SJSA1 (cell line): ENCODE measurements around the gene ERC2. TPM values are rescaled to one million over a fixed set of nuclear protein-coding genes. Genes with fewer than 3 reads are reported as not detected.
A peak's percentile ranks its signal among the peaks of the same experiment; 100 is the strongest.

ENCODE experiments used
- DNase-seq, 2 experiments: peaks; one replicate each; pipeline ENCODE4 v3.0.0-alpha.2; 2015 to 2020; ENCODE audit warnings: low spot score in 2 of 2, low read depth in 1 of 2
- H3K27ac ChIP-seq: fragments of 250-450 bp; sonication (Bioruptor Pico); 2 replicates; pipeline ENCODE4 v1.5.1; 2020; ENCODE audit warnings: mild to moderate bottlenecking, moderate library complexity
- H3K27me3 ChIP-seq: fragments of 250-450 bp; sonication (Bioruptor Pico); replicated peaks from 2 replicates; pipeline ENCODE4 v1.5.1; 2020; ENCODE audit warnings: mild to moderate bottlenecking, moderate library complexity
- H3K36me3 ChIP-seq: fragments of 250-450 bp; sonication (Bioruptor Pico); 2 replicates; pipeline ENCODE4 v1.5.1; 2020; ENCODE audit warnings: mild to moderate bottlenecking
- H3K4me1 ChIP-seq: fragments of 250-450 bp; sonication (Bioruptor Pico); replicated peaks from 2 replicates; pipeline ENCODE4 v1.6.1; 2021; ENCODE audit warnings: mild to moderate bottlenecking
- H3K4me3 ChIP-seq: fragments of 250-450 bp; sonication (Bioruptor Pico); 2 replicates; pipeline ENCODE4 v1.5.1; 2020; ENCODE audit warnings: mild to moderate bottlenecking
- H3K9me3 ChIP-seq: fragments of 250-450 bp; sonication (Bioruptor Pico); replicated peaks from 2 replicates; pipeline ENCODE4 v1.5.1; 2020; ENCODE audit warnings: mild to moderate bottlenecking
- total RNA-seq: library from RNA; depleted of rRNA; stranded (reverse); fragments of >200 nt; shearing (Covaris generic); gene quantifications from 2 replicates; pipeline ENCODE4 v1.2.3, GENCODE V29; 2014

Gene ERC2
- total RNA-seq, 1 experiment from 2014 or later: 0.13 TPM

DNA sequence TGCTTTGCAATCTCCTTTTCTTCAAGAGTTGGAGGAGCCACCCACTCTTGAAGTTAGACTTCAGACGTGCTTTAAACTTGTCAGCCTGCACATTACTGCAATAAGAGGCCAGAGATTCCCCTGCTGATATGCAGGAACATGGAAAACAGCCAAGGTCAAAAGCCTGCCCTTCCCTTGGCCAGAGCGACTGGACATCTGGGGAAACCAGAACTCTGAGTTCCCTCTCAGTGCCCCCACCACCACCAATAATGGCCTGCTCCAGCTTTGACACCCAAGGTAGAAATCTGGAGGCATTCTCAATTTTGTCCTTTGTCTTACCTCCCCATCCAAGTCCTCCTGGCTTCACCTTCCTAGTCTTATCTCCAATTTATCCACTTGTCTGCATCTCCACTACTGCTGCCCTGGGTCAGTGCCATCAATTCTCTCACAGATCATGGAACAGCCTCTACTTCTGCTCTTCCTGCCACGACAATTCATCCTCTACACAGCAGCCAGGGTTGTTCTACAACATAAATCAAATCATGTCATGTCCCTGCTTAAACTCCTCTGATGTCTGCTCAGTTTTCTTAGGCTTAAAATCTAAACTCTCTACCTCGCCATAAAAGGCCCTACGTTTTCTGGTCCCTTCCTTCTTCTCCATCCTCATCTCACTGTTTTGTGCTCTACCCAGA, 789.6 kb downstream of the ERC2 start:
- H3K27ac ChIP-seq: no peak overlapping the region
- H3K27me3 ChIP-seq: no peaks in the 10 kb centered on the region
- DNase-seq: no peak
- H3K9me3 ChIP-seq: no peaks in the 10 kb centered on the region
- H3K36me3 ChIP-seq: no peaks in the 10 kb centered on the region
- no peak overlapping the region for H3K4me3 ChIP-seq
- H3K4me1 ChIP-seq: no peaks in the 10 kb centered on the region

DNA sequence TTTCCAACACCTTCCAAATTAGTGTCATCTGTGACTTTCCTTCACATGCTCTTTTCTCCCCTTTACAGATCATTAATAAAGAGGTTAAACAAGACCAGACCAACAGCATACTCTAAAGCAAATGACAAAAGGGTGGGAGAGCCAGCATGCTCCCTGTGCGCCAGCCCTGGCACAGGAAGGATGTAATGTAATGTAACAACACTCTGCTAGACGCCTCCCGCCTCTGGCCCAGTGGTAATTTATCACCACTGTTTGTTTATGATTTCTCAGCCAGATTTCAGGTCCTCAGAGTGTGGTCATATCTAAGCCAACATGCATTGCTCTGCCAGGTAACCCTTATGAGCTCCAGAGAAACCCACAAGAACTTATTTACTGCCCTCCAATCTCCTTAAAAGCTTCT, 791.6 kb downstream of the ERC2 start:
- no peaks in the 10 kb centered on the region for H3K9me3 ChIP-seq
- no peaks in the 10 kb centered on the region for H3K4me1 ChIP-seq
- no peak overlapping the region for H3K27ac ChIP-seq
- DNase-seq: no peak
- H3K4me3 ChIP-seq: no peak overlapping the region
- H3K36me3 ChIP-seq: no peaks in the 10 kb centered on the region
- H3K27me3 ChIP-seq: no peaks in the 10 kb centered on the region

DNA sequence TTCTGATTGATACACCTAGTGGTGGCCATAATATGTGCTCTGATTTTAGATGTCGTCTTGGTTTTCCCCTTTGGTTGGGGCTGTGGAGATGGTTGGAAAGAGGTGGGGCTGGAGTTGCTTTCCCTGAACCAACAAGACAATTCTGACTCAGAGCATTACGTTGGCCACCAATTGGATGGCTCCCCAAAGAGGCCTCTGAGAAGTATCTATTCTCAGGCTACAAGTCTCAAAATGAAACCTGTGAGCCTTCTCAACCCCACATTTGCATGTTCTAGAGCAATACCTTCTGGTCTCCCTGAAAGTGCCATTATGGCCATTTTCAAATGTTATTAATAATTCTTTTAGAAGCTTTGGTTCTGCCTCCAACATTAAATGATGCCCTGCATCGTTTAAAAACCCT, 792.8 kb downstream of the ERC2 start:
- Histone ChIP-seq H3K36me3 (no peaks in the 10 kb centered on the region), H3K27me3 (no peaks in the 10 kb centered on the region), H3K4me1 (no peaks in the 10 kb centered on the region), H3K4me3 (no peak overlapping the region), H3K9me3 (no peaks in the 10 kb centered on the region), H3K27ac (no peak overlapping the region)
- no peak for DNase-seq

DNA sequence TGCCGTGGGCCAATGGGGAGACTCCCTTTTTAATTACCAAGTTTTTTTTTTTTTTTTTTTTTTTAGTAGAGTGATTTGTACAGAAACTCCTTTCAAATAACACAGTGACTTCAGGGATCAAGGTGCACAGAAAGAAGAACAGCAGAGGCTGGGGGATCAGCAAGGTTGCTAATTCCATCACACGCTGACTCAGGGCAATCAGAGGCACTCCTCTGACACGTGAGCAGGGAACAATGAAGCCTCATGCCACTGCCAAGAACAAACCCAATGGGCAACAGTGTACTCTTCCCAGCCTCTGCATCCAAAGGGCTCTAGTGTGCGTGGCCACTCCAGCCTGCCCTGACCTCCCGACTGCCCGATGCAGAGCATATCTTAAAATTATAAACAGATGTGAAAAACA, 794.5 kb downstream of the ERC2 start:
- no peak for DNase-seq
- Histone ChIP-seq H3K9me3 (0 out of 2 replicates have a peak, but pooled peaks cover under 1% of the 10 kb centered on the region), H3K36me3 (no peaks in the 10 kb centered on the region), H3K4me1 (peaks cover 1% of the 10 kb centered on the region), H3K27me3 (no peaks in the 10 kb centered on the region), H3K27ac (no peak overlapping the region), H3K4me3 (no peak overlapping the region)

DNA sequence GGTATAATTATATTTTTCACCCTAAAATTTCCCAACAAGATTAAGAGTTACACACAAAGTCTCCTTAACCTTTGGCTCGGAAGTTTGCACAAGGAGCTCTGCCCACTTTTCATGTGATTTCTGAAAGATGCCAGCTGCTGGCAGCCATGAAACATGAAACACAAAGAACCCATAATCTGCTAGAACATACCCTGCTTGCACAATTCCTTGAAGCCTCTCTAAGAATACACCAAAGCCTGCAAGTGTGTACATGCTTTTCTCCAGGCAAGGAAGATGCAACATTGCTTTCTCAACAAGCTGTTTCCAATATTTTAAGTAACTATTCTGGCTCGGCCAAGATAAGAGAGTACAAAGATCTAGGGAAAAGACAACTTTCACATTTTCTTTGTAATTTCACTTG, 799.1 kb downstream of the ERC2 start:
- DNase-seq: no peak
- H3K4me1 ChIP-seq: peaks cover 9% of the 10 kb centered on the region
- no peak overlapping the region for H3K27ac ChIP-seq

DNA sequence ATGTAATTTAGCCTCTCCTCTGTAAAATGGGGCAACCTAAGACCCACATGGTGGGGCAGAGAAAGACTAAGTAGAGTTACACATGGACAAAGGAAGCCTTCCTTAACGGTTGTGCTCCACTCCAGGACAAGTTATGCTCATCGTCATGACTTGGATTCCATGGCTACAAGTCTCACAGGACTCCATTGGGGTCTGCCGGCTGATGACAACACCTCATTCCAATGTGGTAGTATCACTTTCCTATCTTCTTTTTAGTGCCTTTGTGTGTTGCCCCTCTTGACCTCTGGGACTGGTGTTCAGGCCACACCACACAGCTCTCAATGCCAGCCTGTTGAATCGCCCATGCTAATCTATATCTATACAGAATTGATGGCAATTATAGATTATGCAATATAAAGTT, 799.9 kb downstream of the ERC2 start:
- H3K9me3 ChIP-seq: 0 out of 2 replicates have a peak, but pooled peaks cover 4% of the 10 kb centered on the region
- no peaks in the 10 kb centered on the region for H3K36me3 ChIP-seq
- peaks cover 9% of the 10 kb centered on the region for H3K4me1 ChIP-seq
- H3K27ac ChIP-seq: peak overlapping the region; percentile 42; the same call in 1 of the 2 replicates
- no peak overlapping the region for H3K4me3 ChIP-seq
- DNase-seq: peak in 1 of 2 experiments; percentile 15
- no peaks in the 10 kb centered on the region for H3K27me3 ChIP-seq

More for the DNA sequence above, 799.1 kb downstream of the ERC2 start:
- no peaks in the 10 kb centered on the region for H3K27me3 ChIP-seq
- H3K4me3 ChIP-seq: no peak overlapping the region
- H3K9me3 ChIP-seq: 0 out of 2 replicates have a peak, but pooled peaks cover 4% of the 10 kb centered on the region
- H3K36me3 ChIP-seq: no peaks in the 10 kb centered on the region

DNA sequence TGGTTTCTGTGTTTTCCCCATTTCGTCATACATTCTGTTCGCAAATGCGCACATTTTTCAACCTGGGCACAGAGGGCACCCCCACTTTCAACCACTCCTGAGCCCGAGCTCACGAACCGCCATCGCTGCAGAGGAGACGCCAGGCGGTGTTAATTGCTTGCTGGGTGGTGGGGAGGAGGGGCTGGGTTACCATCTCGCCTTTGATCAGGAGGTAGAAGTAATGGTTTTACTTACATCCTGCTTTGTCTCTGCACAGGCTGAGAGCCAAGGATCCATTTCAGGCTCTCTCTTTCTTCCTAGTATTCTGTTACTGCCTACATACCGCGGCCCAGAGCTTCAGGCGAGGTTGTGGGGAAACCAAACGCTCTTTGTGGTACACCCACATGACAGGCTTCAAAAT, 803.9 kb downstream of the ERC2 start:
- peaks cover 15% of the 10 kb centered on the region for H3K4me1 ChIP-seq
- H3K27ac ChIP-seq: no peak overlapping the region
- DNase-seq: no peak

DNA sequence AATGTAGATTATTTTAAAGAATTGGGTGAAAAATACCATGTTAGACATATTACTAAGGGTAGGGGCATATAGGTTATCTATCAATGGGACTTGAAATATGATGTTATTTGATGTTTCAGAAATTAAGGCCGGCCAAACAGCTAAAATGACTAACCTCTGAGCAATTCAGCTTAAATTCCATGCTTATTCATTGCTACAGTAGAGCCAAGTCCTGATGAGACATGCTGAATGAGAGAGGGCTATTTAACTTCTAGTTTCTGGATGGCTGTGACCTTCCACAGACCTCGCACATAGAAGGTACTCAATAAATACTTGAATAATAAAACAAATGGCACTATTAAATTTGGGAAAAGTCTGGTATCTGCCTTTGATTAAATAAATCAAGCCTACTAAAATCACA, 805.6 kb downstream of the ERC2 start:
- Histone ChIP-seq H3K27ac (no peak overlapping the region), H3K4me1 (peaks cover 6% of the 10 kb centered on the region; the same call in 1 of the 2 replicates), H3K4me3 (no peak overlapping the region), H3K27me3 (no peaks in the 10 kb centered on the region), H3K9me3 (no peaks in the 10 kb centered on the region), H3K36me3 (no peaks in the 10 kb centered on the region)
- DNase-seq: peak in 1 of 2 experiments; percentile 8

More for the DNA sequence above, 803.9 kb downstream of the ERC2 start:
- H3K27me3 ChIP-seq: no peaks in the 10 kb centered on the region
- H3K9me3 ChIP-seq: 0 out of 2 replicates have a peak, but pooled peaks cover 4% of the 10 kb centered on the region
- H3K4me3 ChIP-seq: no peak overlapping the region
- H3K36me3 ChIP-seq: no peaks in the 10 kb centered on the region

DNA sequence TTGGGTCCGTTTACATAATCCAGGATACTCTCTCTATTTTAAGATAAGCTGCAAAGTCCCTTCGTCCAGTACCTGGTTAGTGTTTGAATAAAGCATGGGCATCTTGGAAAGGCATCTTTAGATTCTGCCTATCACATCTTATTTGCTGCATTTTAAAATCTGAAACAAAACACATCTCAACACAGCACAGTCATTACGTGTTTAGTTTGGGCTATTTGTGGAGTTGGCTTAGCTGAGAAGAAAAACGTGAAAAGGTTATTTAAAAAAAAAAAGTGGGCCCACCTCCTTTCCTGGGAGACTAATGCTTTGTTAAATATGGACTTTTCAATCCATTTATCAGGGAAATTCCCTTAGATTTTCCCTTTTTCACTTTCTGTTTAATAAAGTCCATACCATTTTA, 806.7 kb downstream of the ERC2 start:
- Histone ChIP-seq H3K27ac (no peak overlapping the region), H3K4me1 (peaks cover 6% of the 10 kb centered on the region; the same call in 1 of the 2 replicates), H3K4me3 (no peak overlapping the region), H3K27me3 (no peaks in the 10 kb centered on the region), H3K9me3 (no peaks in the 10 kb centered on the region), H3K36me3 (no peaks in the 10 kb centered on the region)
- DNase-seq: no peak

DNA sequence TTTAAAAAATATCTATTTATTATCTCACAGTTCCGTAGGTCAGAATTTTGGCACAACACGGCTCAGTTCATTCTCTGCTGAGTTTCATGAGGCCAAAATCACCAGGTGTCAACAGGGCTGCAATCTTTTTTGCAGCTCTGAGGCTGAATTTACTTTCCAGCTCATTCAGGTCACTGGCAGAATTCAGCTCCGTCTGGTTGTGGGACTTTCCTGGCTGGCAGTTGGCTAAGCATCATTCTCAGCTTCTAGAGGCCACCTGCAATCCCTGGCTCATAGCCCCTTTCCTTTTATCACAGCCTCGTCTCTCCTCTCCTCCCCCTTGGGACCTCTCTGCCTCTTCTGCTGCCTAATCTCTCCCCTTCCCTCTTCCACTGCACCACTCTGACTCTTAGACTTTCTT, 807.1 kb downstream of the ERC2 start:
- H3K9me3 ChIP-seq: no peaks in the 10 kb centered on the region
- DNase-seq: no peak
- no peak overlapping the region for H3K27ac ChIP-seq
- no peak overlapping the region for H3K4me3 ChIP-seq
- H3K36me3 ChIP-seq: no peaks in the 10 kb centered on the region
- H3K4me1 ChIP-seq: peaks cover 6% of the 10 kb centered on the region; the same call in 1 of the 2 replicates
- no peaks in the 10 kb centered on the region for H3K27me3 ChIP-seq

DNA sequence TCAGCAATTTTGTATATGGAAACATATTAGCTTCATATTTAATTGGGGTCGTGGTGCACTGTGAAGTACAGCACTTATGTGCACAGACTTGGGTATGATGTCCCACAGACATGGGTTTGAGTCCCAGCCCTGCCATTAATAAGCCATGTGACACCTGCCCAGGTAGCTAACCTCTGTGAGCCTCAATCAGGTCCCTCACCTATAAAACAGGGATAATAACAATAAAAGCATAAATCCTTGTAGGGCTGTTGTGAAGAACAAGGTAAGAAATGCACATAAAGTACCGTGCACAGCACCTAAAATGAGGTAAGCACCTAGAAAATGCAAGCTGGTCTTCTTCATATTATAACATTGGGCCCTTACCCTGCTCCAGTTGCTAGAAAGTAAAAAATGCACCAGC, 807.6 kb downstream of the ERC2 start:
- Histone ChIP-seq H3K27ac (no peak overlapping the region), H3K4me1 (peaks cover 6% of the 10 kb centered on the region; the same call in 1 of the 2 replicates), H3K4me3 (no peak overlapping the region), H3K9me3 (no peaks in the 10 kb centered on the region), H3K27me3 (no peaks in the 10 kb centered on the region), H3K36me3 (no peaks in the 10 kb centered on the region)
- no peak for DNase-seq

DNA sequence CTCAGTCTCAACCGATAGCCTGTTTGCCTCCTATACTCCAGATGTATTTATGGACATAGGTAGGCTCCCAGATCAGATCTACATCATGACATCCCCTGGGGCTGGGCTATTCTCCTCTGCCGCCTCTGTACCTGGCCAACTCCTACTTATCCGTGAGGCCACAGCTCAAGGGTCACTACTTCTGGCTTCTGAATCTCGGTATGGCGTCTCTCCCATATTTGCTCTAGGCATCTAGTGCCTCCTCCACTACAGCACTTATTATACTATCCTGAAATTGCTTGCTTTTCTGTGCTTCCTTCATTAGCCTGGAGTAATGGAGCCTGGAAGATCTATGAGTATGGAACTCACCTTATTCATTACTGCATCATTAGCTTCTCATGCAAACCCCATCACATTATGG, 808.6 kb downstream of the ERC2 start:
- Histone ChIP-seq H3K4me3 (no peak overlapping the region), H3K27me3 (no peaks in the 10 kb centered on the region), H3K36me3 (no peaks in the 10 kb centered on the region), H3K4me1 (peaks cover 6% of the 10 kb centered on the region; the same call in 1 of the 2 replicates), H3K27ac (no peak overlapping the region), H3K9me3 (no peaks in the 10 kb centered on the region)
- no peak for DNase-seq

DNA sequence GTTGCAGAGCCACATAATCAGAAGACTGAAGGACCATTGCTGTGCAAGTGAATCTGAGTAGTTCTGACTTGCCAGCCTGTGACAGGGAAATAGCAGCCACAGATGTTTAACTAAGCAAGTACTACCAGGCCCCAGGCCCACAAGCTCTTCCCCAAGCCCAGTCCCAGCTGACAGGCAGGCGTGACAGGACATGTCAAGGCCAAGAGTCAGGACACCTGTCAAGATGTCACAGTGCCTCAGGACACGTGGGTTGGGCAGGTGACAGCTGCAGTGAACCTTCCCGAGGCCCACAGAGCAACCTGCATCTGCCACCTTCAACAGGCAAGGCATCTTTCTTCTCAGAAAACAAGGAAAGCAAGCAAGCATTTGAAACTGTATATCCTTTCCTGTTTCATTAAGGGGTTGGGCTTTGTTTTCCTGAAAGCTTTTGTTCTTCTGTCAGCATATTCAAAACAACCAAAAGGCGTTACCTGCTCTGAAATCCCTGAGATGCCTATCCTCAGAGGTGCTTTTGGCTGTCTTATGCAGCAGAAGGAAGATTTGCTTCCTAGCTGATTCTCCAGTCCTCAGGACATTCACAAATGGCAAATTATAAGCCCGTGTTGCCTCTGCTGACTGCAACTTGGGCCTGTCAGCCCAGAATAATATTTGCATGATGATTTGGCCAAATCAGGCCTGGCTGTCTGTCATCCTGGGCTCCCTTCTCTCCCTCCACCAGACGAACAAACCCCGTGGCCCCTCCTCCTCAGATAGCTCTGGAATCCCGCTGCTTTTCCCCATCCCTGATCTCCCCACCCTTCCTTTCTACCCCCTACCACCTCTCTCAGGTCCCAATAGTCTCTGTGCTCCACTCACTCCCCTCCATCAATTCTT, 809.3 kb downstream of the ERC2 start:
- DNase-seq: no peak
- Histone ChIP-seq H3K4me1 (peaks cover 6% of the 10 kb centered on the region; the same call in 1 of the 2 replicates), H3K27me3 (no peaks in the 10 kb centered on the region), H3K27ac (no peak overlapping the region), H3K36me3 (no peaks in the 10 kb centered on the region; the same call in 1 of the 2 replicates), H3K4me3 (no peak overlapping the region), H3K9me3 (no peaks in the 10 kb centered on the region)

DNA sequence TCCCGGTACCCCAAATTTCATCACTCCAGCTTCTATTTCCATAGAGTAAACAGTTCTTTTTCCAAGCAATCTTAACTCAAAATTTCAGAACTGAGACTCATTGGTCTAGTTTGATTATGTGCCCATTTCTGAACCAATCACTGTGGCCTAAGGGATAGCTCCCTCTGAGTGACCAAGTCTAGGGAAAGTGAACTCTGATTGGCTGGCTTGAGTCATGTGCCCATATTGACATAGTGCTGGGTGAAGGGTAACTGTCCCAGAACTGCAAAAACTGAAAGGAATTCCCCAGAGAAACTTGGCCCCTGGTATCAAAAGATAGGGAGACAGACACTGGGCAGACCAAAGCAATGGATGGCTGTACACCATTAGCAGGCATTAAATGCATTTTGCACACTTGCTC, 810.0 kb downstream of the ERC2 start:
- Histone ChIP-seq H3K9me3 (no peaks in the 10 kb centered on the region), H3K4me3 (no peak overlapping the region), H3K36me3 (no peaks in the 10 kb centered on the region; the same call in 1 of the 2 replicates), H3K27me3 (no peaks in the 10 kb centered on the region), H3K4me1 (peaks cover 6% of the 10 kb centered on the region; the same call in 1 of the 2 replicates), H3K27ac (no peak overlapping the region)
- no peak for DNase-seq
